NB4 (cell line): ENCODE results near the gene NUPR1.

Experiments
- POLR2A ChIP-seq: IDR thresholded peaks from 2 replicates; pipeline ENCODE4 v1.6.1; 2011; ENCODE audit warnings: mild to moderate bottlenecking; ENCODE audit not compliant: insufficient read length; ENCODE audit errors: extremely low read depth
- TF ChIP-seq, protein P1 (sequence below): IDR thresholded peaks from one replicate; pipeline ENCODE4 v1.5.1; 2012; ENCODE audit warnings: low read depth, low read length
- TF ChIP-seq, protein P2 (sequence below): IDR thresholded peaks from 2 replicates; pipeline ENCODE4 v1.6.1; 2011; ENCODE audit warnings: low read depth, low read length

DNA sequence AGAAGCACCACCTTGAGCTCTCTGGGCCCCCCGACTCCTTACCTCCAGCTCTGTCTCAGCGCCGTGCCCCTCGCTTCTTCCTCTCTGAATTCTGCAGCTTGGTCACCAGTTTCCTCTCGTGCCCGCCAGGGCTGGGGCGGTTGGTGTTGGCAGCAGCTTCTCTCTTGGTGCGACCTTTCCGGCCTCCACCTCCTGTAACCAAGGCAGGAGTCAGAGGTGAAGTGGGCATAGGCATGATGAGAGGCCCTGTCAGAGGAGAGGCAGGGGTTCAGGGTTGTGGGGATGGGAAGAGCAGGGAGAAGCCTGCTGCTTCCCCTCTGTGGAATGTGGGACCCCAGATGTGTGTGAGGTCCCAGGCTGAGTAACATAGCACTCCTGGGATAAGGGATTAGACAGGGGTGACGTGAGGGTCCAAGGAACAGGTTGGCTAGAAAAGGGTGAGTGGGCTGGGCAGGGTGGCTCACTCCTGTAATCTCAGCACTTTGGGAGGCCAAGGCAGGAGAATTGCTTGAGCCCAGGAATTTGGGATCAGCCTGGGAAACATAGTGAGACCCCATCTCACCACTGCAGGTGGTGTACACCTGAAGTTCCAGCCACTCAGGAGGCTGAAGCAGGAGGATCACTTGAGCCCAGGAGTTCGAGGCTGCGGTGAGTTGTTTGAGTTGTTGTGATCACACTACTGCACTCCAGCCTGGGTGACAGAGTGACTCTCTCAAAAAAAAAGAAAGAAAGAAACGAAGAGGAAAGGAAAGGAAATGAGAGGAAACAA, 626 bp downstream of the NUPR1 start:
- TF ChIP-seq, protein P1, sequence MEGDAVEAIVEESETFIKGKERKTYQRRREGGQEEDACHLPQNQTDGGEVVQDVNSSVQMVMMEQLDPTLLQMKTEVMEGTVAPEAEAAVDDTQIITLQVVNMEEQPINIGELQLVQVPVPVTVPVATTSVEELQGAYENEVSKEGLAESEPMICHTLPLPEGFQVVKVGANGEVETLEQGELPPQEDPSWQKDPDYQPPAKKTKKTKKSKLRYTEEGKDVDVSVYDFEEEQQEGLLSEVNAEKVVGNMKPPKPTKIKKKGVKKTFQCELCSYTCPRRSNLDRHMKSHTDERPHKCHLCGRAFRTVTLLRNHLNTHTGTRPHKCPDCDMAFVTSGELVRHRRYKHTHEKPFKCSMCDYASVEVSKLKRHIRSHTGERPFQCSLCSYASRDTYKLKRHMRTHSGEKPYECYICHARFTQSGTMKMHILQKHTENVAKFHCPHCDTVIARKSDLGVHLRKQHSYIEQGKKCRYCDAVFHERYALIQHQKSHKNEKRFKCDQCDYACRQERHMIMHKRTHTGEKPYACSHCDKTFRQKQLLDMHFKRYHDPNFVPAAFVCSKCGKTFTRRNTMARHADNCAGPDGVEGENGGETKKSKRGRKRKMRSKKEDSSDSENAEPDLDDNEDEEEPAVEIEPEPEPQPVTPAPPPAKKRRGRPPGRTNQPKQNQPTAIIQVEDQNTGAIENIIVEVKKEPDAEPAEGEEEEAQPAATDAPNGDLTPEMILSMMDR, result no peak
- TF ChIP-seq POLR2A, result no peak
- TF ChIP-seq, protein P2, sequence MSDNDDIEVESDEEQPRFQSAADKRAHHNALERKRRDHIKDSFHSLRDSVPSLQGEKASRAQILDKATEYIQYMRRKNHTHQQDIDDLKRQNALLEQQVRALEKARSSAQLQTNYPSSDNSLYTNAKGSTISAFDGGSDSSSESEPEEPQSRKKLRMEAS, result no peak
